HG02852 (cell line): Measurements from ENCODE around the gene B4GALNT1.
A peak's percentile ranks its signal among the peaks of the same experiment; 100 is the strongest.
"Not testable (repeated sequence)": the region's sequence is repeated elsewhere in the genome, so short reads cannot be mapped to it uniquely, and the experiment has no call there.

Source experiments
- ATAC-seq: cut with Tn5 transposase; IDR thresholded peaks from one replicate; pipeline ENCODE4 v1.9.1; 2021; ENCODE audit warnings: mild to moderate bottlenecking, moderate library complexity; ENCODE audit not compliant: unreplicated experiment

Gene B4GALNT1

GRCh38 chr12:57588951-57589610 is 43.9 kb downstream of the B4GALNT1 start:
- ATAC-seq, result not testable (repeated sequence)

- no peak for ATAC-seq
Observed at GRCh38 chr12:57586832-57587429, 46.1 kb downstream of the B4GALNT1 start.

- ATAC-seq, result no peak
Observed at GRCh38 chr12:57586128-57586527, 46.9 kb downstream of the B4GALNT1 start.

GRCh38 chr12:57585156-57585555 is 47.8 kb downstream of the B4GALNT1 start:
- ATAC-seq, result no peak

GRCh38 chr12:57584690-57585089 is 48.3 kb downstream of the B4GALNT1 start:
- ATAC-seq, result no peak

- ATAC-seq, result no peak
Observed at GRCh38 chr12:57584050-57584449, 49.0 kb downstream of the B4GALNT1 start.

- peak; percentile 96 for ATAC-seq
Observed at GRCh38 chr12:57583008-57583831, 49.8 kb downstream of the B4GALNT1 start.

GRCh38 chr12:57582440-57582839 is 50.6 kb downstream of the B4GALNT1 start:
- ATAC-seq, result no peak

- no peak for ATAC-seq
Observed at GRCh38 chr12:57581802-57582201, 51.2 kb downstream of the B4GALNT1 start.

GRCh38 chr12:57580466-57580795 is 52.6 kb downstream of the B4GALNT1 start:
- ATAC-seq, result no peak

- ATAC-seq, result no peak
Observed at GRCh38 chr12:57579677-57580465, 53.1 kb downstream of the B4GALNT1 start.

- ATAC-seq, result no peak
Observed at GRCh38 chr12:57579011-57579410, 54.0 kb downstream of the B4GALNT1 start.

GRCh38 chr12:57577981-57578758 is 54.8 kb downstream of the B4GALNT1 start:
- no peak for ATAC-seq

- ATAC-seq, result no peak
Observed at GRCh38 chr12:57576613-57577160, 56.3 kb downstream of the B4GALNT1 start.
